Gastrocnemius medialis (tissue), 4 donors: ENCODE results near the gene BMP10.

Source experiments
- POLR2A ChIP-seq, 2 donors: fragments of 450-650 bp; IDR thresholded peaks; one replicate each; pipeline ENCODE4 v1.6.1; 2017; ENCODE audit warnings: antibody characterized with exemption in 2 of 2, mild to moderate bottlenecking in 2 of 2, moderate library complexity in 2 of 2
- TF ChIP-seq, protein P1 (sequence below), 5 experiments: fragments of 450-650 bp in 3 of 5; fragments of 200-600 bp in 2 of 5; sonication (generic) in 2 of 5; IDR thresholded peaks in 4 of 5; conservative IDR thresholded peaks in 1 of 5; 1 replicate in 4 of 5; 2 replicates in 1 of 5; pipeline ENCODE4 v1.5.1; 2016 to 2019; ENCODE audit warnings: antibody characterized with exemption in 5 of 5, mild to moderate bottlenecking in 3 of 5, moderate library complexity in 3 of 5

GRCh38 chr2:68849579-68850030 lies 21.6 kb downstream of the BMP10 start:
- TF ChIP-seq, protein P1, sequence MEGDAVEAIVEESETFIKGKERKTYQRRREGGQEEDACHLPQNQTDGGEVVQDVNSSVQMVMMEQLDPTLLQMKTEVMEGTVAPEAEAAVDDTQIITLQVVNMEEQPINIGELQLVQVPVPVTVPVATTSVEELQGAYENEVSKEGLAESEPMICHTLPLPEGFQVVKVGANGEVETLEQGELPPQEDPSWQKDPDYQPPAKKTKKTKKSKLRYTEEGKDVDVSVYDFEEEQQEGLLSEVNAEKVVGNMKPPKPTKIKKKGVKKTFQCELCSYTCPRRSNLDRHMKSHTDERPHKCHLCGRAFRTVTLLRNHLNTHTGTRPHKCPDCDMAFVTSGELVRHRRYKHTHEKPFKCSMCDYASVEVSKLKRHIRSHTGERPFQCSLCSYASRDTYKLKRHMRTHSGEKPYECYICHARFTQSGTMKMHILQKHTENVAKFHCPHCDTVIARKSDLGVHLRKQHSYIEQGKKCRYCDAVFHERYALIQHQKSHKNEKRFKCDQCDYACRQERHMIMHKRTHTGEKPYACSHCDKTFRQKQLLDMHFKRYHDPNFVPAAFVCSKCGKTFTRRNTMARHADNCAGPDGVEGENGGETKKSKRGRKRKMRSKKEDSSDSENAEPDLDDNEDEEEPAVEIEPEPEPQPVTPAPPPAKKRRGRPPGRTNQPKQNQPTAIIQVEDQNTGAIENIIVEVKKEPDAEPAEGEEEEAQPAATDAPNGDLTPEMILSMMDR (IDR thresholded peaks at IDR 0.05 in 4 of 5, conservative IDR thresholded peaks at IDR 0.05 in 1 of 5), result no peak
- TF ChIP-seq POLR2A (IDR thresholded peaks at IDR 0.05), result no peak
